ENCODE results near the gene TENM4.

Gene TENM4

DNA sequence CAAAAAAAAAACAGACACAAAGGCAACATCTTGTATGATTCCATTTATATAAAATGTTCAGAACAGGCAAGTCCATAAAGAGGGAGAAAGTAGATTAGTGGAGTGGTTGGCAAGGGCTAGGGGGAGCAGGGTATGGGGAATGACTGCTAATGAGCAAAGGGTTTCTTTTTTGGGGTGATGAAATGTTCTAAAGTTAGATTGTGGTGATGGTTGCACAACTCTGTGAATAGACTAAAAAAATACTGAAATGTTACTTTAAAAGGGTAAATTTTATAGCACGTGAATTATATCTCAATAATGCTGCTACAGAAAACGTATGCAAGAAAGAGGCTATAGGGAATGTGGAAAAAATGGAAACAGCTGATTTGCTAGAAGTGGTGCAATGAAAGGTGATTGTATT, 155.1 kb downstream of the TENM4 start:
- DNase-seq, result no peak

DNA sequence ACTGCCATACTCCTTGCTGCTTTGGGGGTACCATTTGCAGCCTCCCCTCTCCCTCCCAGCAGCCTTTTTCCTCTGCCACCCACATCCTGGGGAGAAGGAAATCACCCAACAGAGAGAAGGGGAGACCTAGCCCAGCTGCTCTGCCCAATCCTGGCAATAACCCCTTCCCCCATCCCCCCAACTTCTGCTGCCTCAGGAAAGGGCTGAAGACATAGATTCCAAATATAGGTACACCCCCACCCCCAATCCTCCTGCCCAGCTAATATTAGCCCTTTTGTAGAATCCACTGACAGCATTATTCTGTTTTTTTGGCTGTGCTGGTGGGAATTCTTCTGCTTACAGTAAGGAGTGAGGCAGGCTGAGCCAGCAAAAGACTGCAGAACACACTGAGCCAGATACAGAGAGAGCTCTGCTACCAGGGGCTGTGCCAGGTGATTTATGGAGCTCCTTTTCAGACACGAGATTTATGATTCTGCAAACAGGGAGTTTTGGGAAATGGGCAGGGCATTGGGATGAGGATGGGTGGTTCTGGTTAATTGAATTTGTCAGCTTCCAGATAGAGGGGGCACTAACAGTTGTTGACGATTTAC, 164.0 kb downstream of the TENM4 start:
- no peak for DNase-seq

DNA sequence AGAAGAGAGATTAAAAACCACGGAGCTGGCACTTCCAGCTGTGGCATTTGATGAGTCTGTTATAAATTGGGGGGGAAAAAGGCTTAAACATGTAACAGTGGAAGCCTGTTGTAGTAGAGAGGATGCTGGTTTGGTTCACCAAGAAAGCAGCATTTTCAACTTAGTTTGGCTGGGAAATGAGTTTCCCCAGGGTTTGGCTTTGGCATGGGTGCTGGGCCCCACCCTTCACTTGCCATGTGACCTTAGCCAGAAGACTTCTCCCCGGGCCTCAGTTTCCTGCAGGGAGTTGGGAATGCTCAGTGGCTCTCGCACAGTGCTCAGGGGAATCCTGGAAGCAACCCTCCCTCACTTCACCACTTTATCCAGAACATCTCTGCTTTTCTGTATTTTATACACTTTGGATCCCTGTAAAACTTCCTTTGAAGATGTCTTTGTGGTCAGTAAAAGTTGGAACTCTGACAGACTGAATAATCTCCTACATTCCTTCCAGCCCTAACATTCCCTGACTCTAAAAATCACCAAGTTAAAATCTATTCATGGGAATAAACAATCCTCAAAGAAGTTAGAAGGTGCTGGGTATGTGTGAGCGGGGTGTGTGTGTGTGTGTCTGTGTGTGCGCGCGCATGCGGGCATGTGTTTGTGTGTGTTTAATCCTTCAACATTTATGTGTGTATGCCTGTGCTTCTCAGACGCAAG, 166.0 kb downstream of the TENM4 start:
- DNase-seq, result no peak

DNA sequence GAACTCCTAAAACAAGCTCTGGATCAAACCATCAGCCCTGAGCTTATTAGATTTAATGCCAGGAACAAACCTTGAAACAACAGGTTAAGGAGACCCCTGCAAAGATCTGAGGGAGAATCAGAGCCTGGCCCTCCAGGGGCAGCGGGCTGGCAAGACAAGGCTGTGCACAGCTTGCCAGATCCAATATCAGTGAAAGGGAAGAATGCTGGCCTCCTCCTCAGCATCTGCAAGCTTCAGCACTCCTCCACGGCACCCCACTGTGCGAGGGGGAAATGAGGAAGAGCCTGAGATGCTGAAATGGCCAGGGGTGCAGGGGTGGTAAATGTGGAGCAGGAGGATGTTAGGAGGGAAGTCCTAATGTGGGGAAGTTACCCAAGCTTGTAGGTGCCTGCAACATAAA, 167.0 kb downstream of the TENM4 start:
- no peak for DNase-seq

DNA sequence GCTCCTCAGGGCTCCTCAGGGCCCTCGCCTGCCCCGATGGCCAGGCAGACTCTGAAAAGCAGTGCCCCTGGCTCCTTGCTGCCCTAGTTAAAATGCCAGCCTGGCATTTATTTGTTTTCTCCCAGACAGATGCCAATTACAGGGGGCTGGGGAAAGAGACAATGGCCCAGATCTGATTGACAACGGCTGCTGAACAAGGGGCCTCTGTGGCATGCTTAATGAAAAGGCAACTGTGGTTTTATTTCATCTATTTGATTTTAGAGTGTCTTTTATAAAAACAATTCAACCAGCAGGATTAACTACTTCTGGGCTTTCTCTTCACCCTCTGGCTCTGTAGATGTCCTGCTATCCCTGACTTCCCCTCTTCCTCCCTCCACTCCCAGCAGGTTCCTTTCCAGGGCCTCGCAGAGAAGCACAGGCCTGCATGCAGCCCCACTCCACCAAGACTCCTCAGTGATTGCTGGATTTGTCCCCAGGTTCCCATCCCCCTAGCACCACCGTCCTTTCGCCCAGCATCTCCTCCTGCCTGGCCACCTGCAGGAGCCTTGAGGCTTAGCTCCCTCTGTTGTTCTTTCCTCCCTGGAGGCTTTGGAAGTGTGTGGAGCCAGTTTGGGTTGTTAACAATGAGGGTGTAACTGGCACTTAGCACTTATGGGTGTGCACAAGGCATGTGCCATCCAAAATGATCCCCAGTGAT, 171.1 kb downstream of the TENM4 start:
- DNase-seq, result no peak

DNA sequence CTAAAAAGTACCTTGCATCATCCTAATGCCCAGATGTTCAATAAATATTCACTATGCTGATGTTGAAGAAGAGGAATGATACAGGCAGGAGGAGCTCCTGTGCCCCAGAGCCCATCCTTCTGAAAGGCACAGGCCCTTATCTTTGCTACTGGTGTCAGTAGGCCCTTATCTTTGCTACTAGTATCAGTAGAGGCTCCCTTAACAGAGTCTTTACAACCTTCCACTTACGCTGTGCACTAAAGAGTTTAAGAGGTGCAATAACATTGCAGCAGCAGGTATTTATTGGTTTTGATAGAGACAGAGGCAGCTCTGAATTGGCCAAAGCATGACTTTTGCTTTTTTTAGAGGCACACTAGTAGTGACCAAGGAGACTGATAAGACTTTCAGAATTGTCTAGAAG, 174.4 kb downstream of the TENM4 start:
- no peak for DNase-seq

DNA sequence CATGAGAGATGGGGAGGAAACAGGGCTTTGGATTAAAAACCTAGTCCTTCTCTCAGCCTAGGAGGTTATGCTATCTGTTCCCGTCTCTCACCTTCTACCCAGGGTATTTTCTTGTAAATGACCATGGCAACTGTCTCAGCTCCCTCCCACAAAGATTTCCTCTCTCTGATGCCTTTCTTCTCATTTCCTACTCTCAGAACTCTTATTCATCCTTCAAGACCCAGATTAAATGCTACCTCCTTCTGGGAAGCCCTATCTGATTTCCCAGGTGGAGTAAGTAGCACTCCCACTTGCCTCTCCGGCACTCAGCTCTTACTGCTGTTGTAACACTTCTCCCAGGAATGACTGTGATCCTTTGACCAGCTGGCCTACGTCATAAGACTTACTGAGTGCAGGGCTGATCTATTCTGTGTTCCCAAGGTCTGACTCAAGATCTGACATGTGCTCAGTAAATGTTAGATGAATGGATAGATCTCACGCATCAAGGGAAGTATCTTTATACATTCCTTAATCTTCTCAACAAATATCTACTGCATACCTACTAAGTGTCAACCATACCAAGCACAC, 175.0 kb downstream of the TENM4 start:
- DNase-seq, result no peak

DNA sequence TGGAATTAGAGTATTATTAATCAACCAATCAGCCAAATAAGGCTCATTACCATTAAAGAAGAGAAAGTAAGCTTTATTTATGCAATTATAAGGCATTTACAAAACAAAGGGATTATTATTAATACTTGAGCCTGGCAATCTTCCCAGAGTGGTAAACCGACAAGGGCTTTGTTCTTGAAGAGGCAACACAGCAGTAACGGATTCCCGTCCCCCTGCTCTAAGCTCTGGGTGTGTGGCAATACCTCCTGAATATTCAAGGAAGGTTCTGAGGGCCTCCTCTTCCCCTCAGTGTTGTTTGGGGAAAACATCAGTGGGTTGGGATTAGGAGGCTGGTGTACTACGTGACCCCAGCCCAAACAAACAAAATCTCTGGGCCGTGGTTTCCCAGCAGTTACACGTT, 176.5 kb downstream of the TENM4 start:
- no peak for DNase-seq

DNA sequence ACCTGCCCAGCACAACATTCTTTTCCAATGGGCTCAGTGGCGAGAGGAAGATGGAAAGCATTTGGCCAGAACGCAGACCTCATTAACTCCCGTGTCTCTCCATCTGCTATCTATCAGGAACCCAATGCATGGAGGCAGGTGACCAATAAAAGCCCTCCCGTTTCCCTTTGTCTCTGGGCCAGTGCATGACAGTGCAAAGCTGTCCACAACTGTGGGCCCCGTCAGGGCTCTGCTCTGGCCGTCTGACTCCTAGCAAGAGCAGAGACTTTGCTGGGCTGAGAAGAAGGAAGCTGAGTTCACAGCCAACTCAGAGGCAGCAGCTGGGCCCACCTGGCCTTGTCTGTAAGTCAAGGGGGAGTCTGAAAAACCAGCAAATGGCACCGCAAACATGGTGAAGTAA, 177.8 kb downstream of the TENM4 start:
- DNase-seq, result no peak

DNA sequence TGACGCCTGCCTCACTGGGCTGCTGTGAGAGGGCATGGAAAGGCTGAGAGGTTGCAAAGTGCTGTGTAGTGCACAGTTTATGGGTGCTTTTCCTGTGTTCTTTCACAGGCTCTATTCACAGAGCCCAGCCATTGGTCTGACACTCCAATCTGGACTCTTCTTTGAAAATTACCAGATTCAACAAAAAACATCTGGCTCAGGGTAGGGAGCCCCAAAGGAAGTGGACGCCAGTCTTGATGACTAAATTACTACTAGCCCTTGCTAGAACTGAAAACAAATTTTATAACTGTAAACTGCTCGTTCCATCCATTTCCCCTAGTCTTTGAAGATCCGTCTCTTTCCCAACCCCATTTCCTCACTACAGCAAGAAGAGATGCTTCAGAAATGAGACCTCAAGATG, 178.6 kb downstream of the TENM4 start:
- no peak for DNase-seq

DNA sequence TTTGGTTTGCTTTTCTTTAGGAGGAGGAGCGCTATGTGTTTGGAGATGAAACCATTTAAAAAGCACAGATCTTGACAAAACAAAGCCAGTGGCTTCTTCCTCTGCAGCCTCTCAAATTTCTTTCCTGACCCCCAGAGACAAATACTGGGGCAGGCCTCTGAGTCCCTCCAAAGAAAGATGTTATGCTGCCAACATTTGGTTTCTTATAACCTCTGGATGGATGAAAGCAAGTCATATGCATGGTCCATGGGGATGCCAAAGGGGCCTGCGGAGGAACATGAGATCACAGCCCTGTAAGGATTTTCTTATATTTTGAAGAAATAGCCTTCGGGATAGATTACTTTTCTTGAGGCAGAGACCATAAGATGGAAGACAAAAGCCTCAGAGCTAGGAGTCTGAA, 179.1 kb downstream of the TENM4 start:
- no peak for DNase-seq

DNA sequence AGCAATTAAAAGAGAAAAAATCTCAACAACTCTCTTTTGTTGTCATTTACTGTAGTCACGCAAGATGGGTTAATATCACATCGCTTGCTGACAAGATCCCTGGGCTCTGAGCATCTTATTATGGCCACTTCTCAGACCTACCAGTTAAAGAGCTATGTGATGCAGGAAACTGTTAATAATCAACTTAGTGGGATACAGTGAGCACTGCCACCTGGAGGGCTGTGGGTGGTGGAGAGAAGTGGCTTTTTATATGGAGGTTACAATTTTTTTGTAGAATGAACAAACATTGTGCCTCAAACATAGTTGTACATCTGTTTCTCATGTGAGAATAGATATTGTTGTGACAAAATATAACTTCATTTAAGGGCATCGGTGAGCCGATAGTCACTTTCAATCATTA, 181.0 kb downstream of the TENM4 start:
- DNase-seq, result no peak

DNA sequence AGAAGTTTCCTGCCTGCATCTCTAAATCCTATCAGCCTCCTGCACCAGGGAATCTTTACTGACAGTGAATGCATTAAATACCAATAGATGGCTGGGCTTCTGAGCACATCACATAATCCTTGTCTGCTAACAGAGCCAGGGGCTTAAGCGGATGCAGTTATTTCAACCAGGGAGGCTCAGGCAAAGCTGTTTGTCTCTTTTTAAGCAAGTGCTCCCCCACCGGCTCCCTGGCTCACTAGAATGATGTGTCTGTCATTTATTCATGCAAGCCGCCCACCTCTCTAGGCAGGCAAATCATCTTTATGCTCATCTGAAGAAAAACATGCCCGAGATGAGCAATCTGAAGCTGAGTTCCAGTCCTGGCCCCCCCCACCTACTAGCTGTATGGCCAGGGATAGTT, 182.3 kb downstream of the TENM4 start:
- no peak for DNase-seq

DNA sequence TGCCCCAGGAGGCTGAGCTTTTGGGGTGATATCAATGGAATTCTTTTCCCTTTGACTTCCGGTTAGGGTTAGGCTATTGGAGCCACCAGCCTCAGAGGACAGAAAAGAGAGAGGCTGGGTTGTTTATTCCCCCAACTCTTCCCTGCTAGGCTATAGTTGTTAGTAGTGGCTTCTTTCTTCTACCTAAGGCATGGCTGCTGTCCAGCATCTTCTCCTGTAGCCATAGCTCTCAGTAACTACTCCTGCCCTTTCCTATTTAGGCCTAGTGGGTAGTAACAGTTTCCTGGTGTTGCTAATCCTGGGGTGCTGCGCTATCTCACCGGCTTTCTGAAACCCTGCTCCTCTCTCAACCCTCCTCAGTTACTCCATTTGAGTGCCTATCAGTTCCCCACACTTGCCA, 184.9 kb downstream of the TENM4 start:
- no peak for DNase-seq

DNA sequence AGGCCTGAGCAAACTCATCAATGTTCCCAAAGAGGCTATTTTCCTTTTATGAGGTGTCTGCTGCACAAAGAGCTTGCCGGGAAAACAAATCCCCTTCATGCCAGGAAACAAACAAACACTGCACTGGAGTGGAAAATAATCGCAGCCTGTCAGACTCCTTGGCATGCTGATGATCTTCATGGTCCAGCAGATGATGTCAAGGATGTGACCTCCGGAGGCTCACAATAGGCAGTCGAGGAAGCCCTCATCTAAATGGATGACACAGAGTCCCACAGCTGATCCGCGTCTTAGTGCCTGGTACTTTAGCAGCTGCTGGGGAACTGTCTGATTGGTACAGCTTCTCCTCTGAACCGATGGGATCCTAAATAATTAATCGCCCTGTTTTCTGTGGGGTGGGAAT, 187.6 kb downstream of the TENM4 start:
- DNase-seq, result no peak

DNA sequence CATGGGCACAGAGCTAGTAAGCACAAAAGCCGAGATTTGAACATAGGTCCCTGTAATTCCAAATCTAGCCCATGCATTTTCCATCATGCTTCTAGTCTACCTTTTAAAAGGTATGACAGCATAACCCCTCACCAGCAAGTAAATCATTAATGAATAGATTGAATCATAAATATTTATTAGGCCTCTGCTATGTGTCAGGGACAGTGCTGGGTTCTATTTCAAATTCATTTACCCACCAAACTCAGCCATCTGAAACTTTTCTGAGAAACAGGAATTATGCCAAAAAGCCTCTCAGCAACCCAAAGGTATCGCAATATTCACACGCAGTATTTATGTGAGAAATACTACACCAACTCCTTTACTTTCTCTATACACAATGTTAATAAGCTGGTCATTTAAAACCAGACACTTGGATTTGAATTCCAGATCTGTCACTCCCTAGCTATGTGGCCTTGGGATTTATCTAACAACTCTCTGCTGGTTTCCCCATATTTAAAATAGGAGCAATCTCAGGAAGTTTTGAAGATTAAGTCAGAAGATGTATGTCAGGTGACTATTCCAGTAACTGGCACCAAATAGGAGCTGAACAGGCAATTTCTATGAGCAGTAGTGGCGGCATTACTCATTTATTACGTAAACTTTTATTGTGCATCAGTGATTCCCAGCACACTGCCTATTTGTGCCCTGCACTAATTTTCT, 191.4 kb downstream of the TENM4 start:
- no peak for DNase-seq

DNA sequence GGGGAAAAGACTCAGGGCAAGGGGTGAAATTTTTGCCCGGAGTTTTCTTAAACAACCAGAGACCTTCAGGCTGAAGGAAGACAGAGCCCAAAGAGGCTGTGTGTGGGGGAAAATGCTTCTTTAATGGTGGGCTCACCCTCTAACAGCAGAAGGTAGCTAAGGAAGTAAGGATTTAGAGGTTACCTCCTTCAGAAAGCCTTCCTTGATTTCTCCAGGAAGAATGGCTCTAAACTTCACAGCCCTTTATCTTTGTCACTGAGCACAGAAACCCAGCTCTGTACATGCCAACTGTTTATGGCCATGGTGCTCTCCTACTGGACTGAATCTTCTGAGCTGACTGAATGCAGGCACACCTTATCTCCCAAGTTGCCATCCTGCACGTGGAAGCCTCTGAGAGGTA, 196.0 kb downstream of the TENM4 start:
- no peak for DNase-seq

DNA sequence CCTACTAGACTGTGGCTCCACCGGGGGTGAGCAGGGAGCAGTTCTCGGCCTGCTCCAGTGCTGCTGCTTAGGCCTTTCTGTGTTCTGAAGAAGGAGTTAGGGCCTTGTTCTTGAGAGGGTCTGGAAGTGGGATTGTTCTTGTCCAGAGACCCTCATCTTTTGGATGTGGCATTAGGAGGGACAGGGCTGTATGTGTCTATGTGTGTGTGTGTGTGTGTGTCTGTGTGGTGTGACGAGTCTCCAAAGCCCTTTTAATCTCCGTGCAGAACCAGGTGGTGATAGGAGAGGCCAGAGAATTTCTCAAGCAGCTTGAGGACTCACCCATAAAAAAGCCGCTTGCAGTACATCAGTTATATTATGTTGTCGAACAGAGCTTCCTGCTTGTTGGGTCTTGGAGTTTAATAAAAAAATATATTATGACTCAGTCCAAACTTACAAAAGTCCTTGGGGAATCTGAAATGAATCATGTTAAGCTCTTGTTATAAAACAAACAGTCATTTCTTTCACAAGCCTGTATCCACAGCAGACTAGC, 196.5 kb downstream of the TENM4 start:
- no peak for DNase-seq

DNA sequence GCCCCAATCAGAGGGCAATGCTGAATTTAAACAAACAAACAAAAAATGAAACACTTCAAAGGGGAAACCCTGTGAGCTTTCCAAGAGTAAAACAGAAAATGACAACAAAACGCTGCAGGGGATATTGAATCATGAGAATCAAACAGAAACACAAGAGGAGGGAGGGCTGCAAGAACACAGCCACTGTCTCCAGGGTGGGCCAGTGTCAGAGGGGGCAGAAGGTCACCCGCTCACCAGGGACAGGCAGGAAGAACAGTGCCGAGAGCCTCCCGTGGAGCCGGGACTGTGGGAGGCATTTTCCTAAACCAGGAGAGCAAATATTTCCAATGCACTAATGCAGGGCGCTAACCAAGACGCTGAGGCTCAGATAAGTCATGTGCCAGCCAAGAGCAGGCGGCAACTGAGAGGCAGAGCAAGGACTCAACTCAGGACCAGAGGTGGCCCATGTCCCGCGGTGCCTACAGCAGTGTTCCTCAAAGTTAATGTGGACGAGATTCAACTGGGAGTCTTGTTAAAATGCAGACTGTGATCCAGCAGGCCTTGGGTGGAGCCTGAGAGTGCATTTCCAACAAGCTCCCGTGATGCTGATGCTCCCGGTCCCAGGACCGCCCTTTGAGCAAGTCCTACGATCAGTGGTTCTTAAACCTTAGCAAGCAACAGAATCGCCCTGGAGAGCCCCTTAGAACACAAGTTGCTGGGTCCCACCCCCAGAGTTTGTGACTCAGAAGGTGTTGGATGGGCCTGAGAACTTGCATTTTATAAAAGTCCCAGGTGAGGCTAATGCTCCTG, 197.2 kb downstream of the TENM4 start:
- no peak for DNase-seq

DNA sequence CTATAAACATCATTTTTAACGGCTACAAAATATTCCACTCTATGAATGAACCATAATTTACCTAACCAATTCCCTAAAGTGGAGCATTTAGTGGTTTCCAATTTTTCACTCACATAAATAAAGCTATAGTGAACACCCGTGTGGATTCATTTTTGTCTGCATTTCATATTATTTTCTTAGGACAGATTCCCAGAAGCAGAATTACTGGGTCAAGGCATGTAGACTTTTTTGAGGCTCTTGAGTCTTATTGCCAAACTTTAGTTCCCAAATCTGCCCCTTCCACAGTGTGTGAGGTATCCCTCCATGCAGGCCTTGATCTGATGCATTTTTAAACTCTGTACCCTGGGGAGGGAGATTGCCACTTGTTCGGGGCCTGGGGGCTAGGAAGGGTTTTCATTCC, 198.2 kb downstream of the TENM4 start:
- no peak for DNase-seq

DNA sequence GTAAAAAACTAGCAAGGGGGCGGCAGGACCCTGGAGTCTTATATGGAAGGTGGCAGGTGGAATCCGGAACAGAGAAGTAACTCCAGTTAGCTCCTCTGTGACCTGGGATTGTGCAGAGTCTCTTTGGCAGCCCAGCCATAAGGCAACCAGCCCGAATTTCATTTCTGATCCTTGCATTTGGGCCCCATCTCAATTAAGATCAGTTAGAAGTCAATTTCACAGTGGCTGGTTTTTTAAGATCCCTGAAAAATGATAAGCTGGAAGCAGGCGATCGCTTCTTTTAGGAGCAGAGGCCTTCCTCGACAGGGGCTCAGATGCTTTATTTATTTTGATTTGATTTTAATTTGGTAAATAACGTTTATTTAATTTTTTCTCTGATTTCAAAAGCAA, 199.0 kb downstream of the TENM4 start:
- no peak for DNase-seq

DNA sequence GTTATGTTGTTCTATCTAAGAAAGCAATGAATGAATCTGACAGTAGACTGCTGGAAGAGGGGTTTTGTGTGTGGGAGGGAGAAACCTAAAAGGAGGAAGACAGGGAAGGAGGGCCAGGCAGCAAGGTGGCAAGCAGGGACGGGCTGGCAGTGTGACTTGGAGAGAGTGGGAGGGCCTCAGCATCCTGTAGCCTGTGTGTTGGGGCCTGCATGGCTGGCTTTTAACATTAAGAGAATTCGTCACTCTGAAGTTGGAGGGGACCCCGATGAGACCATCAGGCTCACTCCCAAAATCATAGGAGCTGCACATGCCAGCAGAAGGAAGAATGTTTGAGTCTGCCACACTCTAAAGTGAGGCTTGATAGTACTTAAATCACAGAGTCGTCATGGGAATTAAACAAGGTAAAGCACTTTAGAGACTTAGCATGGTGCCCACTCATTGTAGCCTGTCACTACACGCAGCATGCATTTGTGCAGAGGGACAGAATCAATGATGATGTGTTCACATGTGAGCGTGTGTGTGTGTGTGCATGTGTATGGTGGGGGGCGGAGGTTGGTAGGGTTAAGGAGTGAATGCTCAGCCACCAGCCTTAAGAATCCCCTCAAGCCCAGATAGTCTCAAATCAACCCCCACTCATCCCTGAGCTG, 199.5 kb downstream of the TENM4 start:
- no peak for DNase-seq

Measured in RPMI8226 (cell line).